Measurements from ENCODE around the gene SLC24A4. TPM values are rescaled to one million over a fixed set of nuclear protein-coding genes. Genes with fewer than 3 reads are reported as not detected.

The SLC24A4 gene
- total RNA-seq, 1 experiment from 2014 or later = not detected

DNA sequence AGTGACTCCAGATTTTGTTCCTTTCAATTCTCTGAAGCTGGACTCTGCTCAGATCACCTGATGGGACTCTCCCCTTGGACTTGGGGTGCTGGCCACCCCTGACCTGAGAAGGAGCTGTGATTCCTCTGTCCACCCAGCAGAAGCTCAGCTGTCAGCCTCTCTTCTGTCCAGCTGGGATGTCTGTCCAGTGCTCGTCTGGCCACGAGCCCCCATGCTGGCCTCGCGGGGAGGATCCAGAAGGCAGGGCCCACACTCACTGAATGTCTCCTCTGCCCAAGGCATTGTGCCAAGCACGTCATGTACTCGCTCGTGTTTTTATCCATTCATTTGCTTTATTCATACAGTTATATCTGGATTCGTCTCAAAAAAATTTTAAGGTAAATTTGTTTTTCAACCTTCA is 14.2 kb upstream of the SLC24A4 start:
- no peaks in the 10 kb centered on the region for H3K79me2 ChIP-seq (ENCODE audit: low read length)
- peaks cover 24% of the 10 kb centered on the region for H3K27me3 ChIP-seq (ENCODE audit: low read length)
- H3K9ac ChIP-seq (ENCODE audit: low read length) = no peak overlapping the region
- H3K4me1 ChIP-seq (ENCODE audit: insufficient read depth, low read length) = no peaks in the 10 kb centered on the region
- ChIA-PET POLR2A (ENCODE audit: unreplicated experiment) (no interaction called here), CTCF (no interaction called here)
- no peak overlapping the region for H3K27ac ChIP-seq (ENCODE audit: low read length)
- TF ChIP-seq, protein P1, sequence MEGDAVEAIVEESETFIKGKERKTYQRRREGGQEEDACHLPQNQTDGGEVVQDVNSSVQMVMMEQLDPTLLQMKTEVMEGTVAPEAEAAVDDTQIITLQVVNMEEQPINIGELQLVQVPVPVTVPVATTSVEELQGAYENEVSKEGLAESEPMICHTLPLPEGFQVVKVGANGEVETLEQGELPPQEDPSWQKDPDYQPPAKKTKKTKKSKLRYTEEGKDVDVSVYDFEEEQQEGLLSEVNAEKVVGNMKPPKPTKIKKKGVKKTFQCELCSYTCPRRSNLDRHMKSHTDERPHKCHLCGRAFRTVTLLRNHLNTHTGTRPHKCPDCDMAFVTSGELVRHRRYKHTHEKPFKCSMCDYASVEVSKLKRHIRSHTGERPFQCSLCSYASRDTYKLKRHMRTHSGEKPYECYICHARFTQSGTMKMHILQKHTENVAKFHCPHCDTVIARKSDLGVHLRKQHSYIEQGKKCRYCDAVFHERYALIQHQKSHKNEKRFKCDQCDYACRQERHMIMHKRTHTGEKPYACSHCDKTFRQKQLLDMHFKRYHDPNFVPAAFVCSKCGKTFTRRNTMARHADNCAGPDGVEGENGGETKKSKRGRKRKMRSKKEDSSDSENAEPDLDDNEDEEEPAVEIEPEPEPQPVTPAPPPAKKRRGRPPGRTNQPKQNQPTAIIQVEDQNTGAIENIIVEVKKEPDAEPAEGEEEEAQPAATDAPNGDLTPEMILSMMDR (conservative IDR thresholded peaks at IDR 0.05; ENCODE audit: low read depth, low read length) = no peak
- TF ChIP-seq EZH2 (IDR thresholded peaks at IDR 0.05; ENCODE audit: low read length, unreplicated experiment) = no peak
- no peak for TF ChIP-seq EZH2phosphoT487 (IDR thresholded peaks at IDR 0.05; ENCODE audit: borderline replicate concordance, low read length)
- no peak overlapping the region for H2AFZ ChIP-seq (ENCODE audit: low read length)
- intact Hi-C loops (cut with micrococcal nuclease) = no loop called here
- H3K9me3 ChIP-seq (ENCODE audit: low read length) = no peaks in the 10 kb centered on the region
- H4K20me1 ChIP-seq (ENCODE audit: low read length) = no peaks in the 10 kb centered on the region
- H3F3A ChIP-seq (ENCODE audit: low read length, unreplicated experiment) = no peaks in the 10 kb centered on the region
- H3K4me2 ChIP-seq (ENCODE audit: low read length) = no peak overlapping the region
- DNase-seq (no peak), ATAC-seq (no peak)
- no peaks in the 10 kb centered on the region; the same call in 1 of the 2 replicates for H3K9me2 ChIP-seq (replicated peaks; ENCODE audit: low read length)
- no peak overlapping the region for H3K4me3 ChIP-seq (ENCODE audit: low read length)
- BruUV-seq (replicated peaks) = no TSS peak
- H3K36me3 ChIP-seq (ENCODE audit: low read depth, low read length) = no peaks in the 10 kb centered on the region

DNA sequence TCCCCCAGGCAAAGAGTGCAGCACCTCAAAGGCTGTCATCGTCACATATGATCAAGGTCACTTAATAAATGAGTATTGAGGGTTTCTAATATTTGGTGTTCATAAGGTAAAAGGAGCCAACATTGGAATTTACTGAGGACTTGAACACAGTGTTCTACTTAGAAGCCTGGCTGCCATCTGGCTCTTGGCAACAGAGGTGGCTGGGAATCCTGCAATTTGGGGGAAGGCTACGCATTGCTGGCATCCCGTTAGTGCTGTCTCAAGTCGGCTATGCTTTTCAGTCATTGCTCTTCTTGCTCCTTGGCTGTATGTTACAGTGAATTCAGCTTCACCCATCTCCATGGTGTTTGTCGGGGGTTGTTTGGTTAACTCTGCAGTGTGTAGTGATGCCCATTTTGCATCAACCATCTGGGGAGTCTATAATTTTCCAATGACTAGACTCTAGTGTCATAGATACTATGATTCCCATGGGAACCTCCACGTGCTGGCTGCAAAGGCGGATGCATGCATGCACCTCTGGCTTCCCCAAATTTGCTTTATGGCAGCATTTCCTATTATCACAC is 12.9 kb upstream of the SLC24A4 start:
- DNase-seq = no peak
- POLR2A ChIA-PET (ENCODE audit: unreplicated experiment) = no interaction called here
- Histone ChIP-seq H3K27ac (ENCODE audit: low read length) (no peak overlapping the region), H4K20me1 (ENCODE audit: low read length) (no peaks in the 10 kb centered on the region), H3K4me3 (ENCODE audit: low read length) (no peak overlapping the region), H3K9ac (ENCODE audit: low read length) (no peak overlapping the region), H3K4me1 (ENCODE audit: insufficient read depth, low read length) (no peaks in the 10 kb centered on the region), H3K9me2 (replicated peaks; ENCODE audit: low read length) (no peaks in the 10 kb centered on the region; the same call in 1 of the 2 replicates), H3K79me2 (ENCODE audit: low read length) (no peaks in the 10 kb centered on the region), H3K4me2 (ENCODE audit: low read length) (no peak overlapping the region), H3K27me3 (ENCODE audit: low read length) (peaks cover 16% of the 10 kb centered on the region), H3F3A (ENCODE audit: low read length, unreplicated experiment) (no peaks in the 10 kb centered on the region), H3K36me3 (ENCODE audit: low read depth, low read length) (no peaks in the 10 kb centered on the region), H2AFZ (ENCODE audit: low read length) (no peak overlapping the region), H3K9me3 (ENCODE audit: low read length) (no peaks in the 10 kb centered on the region)
- intact Hi-C loops (cut with micrococcal nuclease) = no loop called here
- TF ChIP-seq, protein P1 (conservative IDR thresholded peaks at IDR 0.05; ENCODE audit: low read depth, low read length) = no peak
- TF ChIP-seq EZH2phosphoT487 (IDR thresholded peaks at IDR 0.05; ENCODE audit: borderline replicate concordance, low read length) = no peak
- no peak for TF ChIP-seq EZH2 (IDR thresholded peaks at IDR 0.05; ENCODE audit: low read length, unreplicated experiment)
- CTCF ChIA-PET = no interaction called here
- ATAC-seq = no peak
- no TSS peak for BruUV-seq (replicated peaks)

DNA sequence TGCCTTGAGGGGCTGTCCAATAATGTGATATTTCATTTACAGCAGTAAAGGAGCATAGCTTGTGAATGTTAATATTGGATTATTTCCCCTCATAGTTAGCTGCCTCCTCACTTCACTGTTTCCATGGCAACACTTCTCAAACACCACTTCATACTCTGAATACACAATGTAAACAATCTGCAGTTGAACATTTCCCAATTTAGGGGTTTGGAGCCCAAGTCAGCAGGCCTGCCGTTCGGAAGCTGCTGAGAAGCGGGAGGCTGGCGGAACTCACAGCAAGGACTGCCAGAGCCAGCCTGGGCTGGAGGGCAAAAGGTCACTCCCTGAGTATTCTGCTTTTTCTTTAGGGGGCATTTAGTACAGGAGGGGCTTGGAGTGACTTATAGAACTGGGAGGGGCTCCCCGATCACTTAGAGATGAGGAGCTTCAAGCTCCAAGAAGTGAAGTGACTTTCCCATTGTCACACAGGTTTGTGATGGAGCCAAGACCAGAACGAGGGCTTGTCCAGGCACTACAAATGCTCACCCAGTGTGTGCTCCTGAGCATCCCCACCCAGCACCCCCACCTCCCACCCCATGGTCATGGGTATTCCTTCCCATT is 12.1 kb upstream of the SLC24A4 start:
- no peak overlapping the region for H3K27ac ChIP-seq (ENCODE audit: low read length)
- no peak overlapping the region for H3K4me2 ChIP-seq (ENCODE audit: low read length)
- H3K9ac ChIP-seq (ENCODE audit: low read length) = no peak overlapping the region
- POLR2A ChIA-PET (ENCODE audit: unreplicated experiment) = no interaction called here
- TF ChIP-seq EZH2 (IDR thresholded peaks at IDR 0.05; ENCODE audit: low read length, unreplicated experiment) (no peak), EZH2phosphoT487 (IDR thresholded peaks at IDR 0.05; ENCODE audit: borderline replicate concordance, low read length) (no peak)
- TF ChIP-seq, protein P1 (conservative IDR thresholded peaks at IDR 0.05; ENCODE audit: low read depth, low read length) = no peak
- intact Hi-C loops (cut with micrococcal nuclease) = no loop called here
- no peaks in the 10 kb centered on the region for H3K9me3 ChIP-seq (ENCODE audit: low read length)
- H3F3A ChIP-seq (ENCODE audit: low read length, unreplicated experiment) = no peaks in the 10 kb centered on the region
- no peaks in the 10 kb centered on the region for H3K36me3 ChIP-seq (ENCODE audit: low read depth, low read length)
- no peak for ATAC-seq
- H4K20me1 ChIP-seq (ENCODE audit: low read length) = no peaks in the 10 kb centered on the region
- H2AFZ ChIP-seq (ENCODE audit: low read length) = no peak overlapping the region
- H3K79me2 ChIP-seq (ENCODE audit: low read length) = no peaks in the 10 kb centered on the region
- H3K4me3 ChIP-seq (ENCODE audit: low read length) = no peak overlapping the region
- no peak for DNase-seq
- no peaks in the 10 kb centered on the region for H3K4me1 ChIP-seq (ENCODE audit: insufficient read depth, low read length)
- no peaks in the 10 kb centered on the region; the same call in 1 of the 2 replicates for H3K9me2 ChIP-seq (replicated peaks; ENCODE audit: low read length)
- no TSS peak for BruUV-seq (replicated peaks)
- CTCF ChIA-PET = no interaction called here
- peaks cover 16% of the 10 kb centered on the region for H3K27me3 ChIP-seq (ENCODE audit: low read length)
